ENCODE data around the gene HK1.

HK1 gene

DNA sequence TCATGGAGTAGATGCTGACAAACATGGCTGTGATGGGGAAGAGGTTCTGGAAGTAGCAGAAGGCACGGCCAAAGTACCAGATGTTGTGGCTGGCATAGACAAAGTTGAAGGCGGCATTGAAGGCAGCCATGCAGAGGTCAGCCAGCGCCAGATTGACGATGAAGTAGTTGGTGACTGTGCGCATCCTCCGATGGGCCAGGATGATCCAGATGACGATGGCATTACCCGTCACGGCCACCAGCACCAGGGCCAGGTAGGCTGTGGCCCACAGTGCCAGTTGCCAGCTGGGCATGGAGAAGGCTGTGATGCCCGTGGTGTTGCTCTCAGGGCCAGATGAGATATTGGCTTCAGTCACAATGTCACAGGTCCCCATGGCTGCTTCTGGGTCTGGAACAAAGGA lies 137.7 kb downstream of the HK1 start (continued):
- TF ChIP-seq TSHZ2 (CRISPR knock-in tag; IDR thresholded peaks at IDR 0.05) (no peak), ZC3H10 (CRISPR knock-in tag; IDR thresholded peaks at IDR 0.05) (no peak)

GRCh38 chr10:69416695-69417094 lies 138.4 kb downstream of the HK1 start, which contains the start of gene TACR2:
TACR2 (minus strand) TSS chr10:69416918; CDS start chr10:69416323, 595 bp downstream.
- no peak for ATAC-seq
- TF ChIP-seq ZFP3 (CRISPR knock-in tag; IDR thresholded peaks at IDR 0.05) (no peak), PPARA (CRISPR knock-in tag; IDR thresholded peaks at IDR 0.05; ENCODE audit: borderline replicate concordance) (no peak), POU6F1 (CRISPR knock-in tag; IDR thresholded peaks at IDR 0.05; ENCODE audit: borderline replicate concordance, low read depth) (no peak)

GRCh38 chr10:69417542-69417941 lies 139.2 kb downstream of the HK1 start:
- no peak for ATAC-seq
- TF ChIP-seq OSR1 (CRISPR knock-in tag; IDR thresholded peaks at IDR 0.05) (no peak), ZFP3 (CRISPR knock-in tag; IDR thresholded peaks at IDR 0.05) (no peak), ZNF8 (CRISPR knock-in tag; IDR thresholded peaks at IDR 0.05) (no peak), SNAI2 (CRISPR knock-in tag; IDR thresholded peaks at IDR 0.05) (no peak), GLIS3 (CRISPR knock-in tag; IDR thresholded peaks at IDR 0.05) (no peak), RARB (CRISPR knock-in tag; IDR thresholded peaks at IDR 0.05) (no peak), TSHZ2 (CRISPR knock-in tag; IDR thresholded peaks at IDR 0.05) (no peak), PPARA (CRISPR knock-in tag; IDR thresholded peaks at IDR 0.05; ENCODE audit: borderline replicate concordance) (no peak), TCF4 (CRISPR knock-in tag; IDR thresholded peaks at IDR 0.05; ENCODE audit: borderline replicate concordance) (no peak), ARNTL (CRISPR knock-in tag; IDR thresholded peaks at IDR 0.05; ENCODE audit: borderline replicate concordance, low read depth) (no peak), TOX (CRISPR knock-in tag; IDR thresholded peaks at IDR 0.05; ENCODE audit: borderline replicate concordance) (no peak), CREB5 (CRISPR knock-in tag; IDR thresholded peaks at IDR 0.05; ENCODE audit: low read depth) (no peak), PATZ1 (CRISPR knock-in tag; IDR thresholded peaks at IDR 0.05; ENCODE audit: borderline replicate concordance) (no peak)
- TF ChIP-seq, protein P1, sequence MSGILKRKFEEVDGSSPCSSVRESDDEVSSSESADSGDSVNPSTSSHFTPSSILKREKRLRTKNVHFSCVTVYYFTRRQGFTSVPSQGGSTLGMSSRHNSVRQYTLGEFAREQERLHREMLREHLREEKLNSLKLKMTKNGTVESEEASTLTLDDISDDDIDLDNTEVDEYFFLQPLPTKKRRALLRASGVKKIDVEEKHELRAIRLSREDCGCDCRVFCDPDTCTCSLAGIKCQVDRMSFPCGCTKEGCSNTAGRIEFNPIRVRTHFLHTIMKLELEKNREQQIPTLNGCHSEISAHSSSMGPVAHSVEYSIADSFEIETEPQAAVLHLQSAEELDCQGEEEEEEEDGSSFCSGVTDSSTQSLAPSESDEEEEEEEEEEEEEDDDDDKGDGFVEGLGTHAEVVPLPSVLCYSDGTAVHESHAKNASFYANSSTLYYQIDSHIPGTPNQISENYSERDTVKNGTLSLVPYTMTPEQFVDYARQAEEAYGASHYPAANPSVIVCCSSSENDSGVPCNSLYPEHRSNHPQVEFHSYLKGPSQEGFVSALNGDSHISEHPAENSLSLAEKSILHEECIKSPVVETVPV (CRISPR knock-in tag; IDR thresholded peaks at IDR 0.05): no peak
